HL-60 (cell line): Measurements from ENCODE around the gene PLA2G4B.

ENCODE experiments used
- DNase-seq, 2 experiments: peaks; one replicate each; pipeline ENCODE4 v3.0.0-alpha.2; 2010 to 2020; ENCODE audit warnings: low read depth in 1 of 2, low spot score in 1 of 2
- H3K27ac ChIP-seq: fragments of 250-450 bp; sonication (Bioruptor Pico); replicated peaks from 2 replicates; pipeline ENCODE4 v1.5.1; 2020; ENCODE audit warnings: mild to moderate bottlenecking, moderate library complexity
- H3K27me3 ChIP-seq: fragments of 250-450 bp; sonication (Bioruptor Pico); 2 replicates; pipeline ENCODE4 v1.5.1; 2021; ENCODE audit warnings: mild to moderate bottlenecking, moderate library complexity; ENCODE audit not compliant: insufficient read depth, poor library complexity, severe bottlenecking
- H3K4me3 ChIP-seq: replicated peaks from 2 replicates; pipeline ENCODE4 v1.5.1; 2011; ENCODE audit warnings: mild to moderate bottlenecking, control low read depth, low read length; ENCODE audit not compliant: insufficient read depth
- CTCF ChIP-seq: IDR thresholded peaks from one replicate; pipeline ENCODE4 v1.5.1; 2011; ENCODE audit warnings: low read length, control low read depth, inconsistent platforms; ENCODE audit not compliant: insufficient read depth
- GABPA ChIP-seq: IDR thresholded peaks from 2 replicates; pipeline ENCODE4 v1.6.1; 2012; ENCODE audit warnings: low read depth
- POLR2AphosphoS5 ChIP-seq: IDR thresholded peaks from 2 replicates; pipeline ENCODE4 v1.6.1; 2012; ENCODE audit warnings: low read depth
- SPI1 ChIP-seq: IDR thresholded peaks from 2 replicates; pipeline ENCODE4 v1.6.1; 2012; ENCODE audit warnings: low read depth, mild to moderate bottlenecking, borderline replicate concordance
- TF ChIP-seq, protein P1 (sequence below): IDR thresholded peaks from 2 replicates; pipeline ENCODE4 v1.6.1; 2012; ENCODE audit warnings: low read depth; ENCODE audit not compliant: insufficient replicate concordance

The PLA2G4B gene

GRCh38 chr15:41884458-41884857 is 45.8 kb downstream of the PLA2G4B start:
- Histone ChIP-seq H3K4me3 (no peak overlapping the region), H3K27me3 (no peaks in the 10 kb centered on the region), H3K27ac (no peak overlapping the region)
- DNase-seq, result no peak
- TF ChIP-seq GABPA (no peak), POLR2AphosphoS5 (no peak), CTCF (no peak), SPI1 (no peak)
- TF ChIP-seq, protein P1, sequence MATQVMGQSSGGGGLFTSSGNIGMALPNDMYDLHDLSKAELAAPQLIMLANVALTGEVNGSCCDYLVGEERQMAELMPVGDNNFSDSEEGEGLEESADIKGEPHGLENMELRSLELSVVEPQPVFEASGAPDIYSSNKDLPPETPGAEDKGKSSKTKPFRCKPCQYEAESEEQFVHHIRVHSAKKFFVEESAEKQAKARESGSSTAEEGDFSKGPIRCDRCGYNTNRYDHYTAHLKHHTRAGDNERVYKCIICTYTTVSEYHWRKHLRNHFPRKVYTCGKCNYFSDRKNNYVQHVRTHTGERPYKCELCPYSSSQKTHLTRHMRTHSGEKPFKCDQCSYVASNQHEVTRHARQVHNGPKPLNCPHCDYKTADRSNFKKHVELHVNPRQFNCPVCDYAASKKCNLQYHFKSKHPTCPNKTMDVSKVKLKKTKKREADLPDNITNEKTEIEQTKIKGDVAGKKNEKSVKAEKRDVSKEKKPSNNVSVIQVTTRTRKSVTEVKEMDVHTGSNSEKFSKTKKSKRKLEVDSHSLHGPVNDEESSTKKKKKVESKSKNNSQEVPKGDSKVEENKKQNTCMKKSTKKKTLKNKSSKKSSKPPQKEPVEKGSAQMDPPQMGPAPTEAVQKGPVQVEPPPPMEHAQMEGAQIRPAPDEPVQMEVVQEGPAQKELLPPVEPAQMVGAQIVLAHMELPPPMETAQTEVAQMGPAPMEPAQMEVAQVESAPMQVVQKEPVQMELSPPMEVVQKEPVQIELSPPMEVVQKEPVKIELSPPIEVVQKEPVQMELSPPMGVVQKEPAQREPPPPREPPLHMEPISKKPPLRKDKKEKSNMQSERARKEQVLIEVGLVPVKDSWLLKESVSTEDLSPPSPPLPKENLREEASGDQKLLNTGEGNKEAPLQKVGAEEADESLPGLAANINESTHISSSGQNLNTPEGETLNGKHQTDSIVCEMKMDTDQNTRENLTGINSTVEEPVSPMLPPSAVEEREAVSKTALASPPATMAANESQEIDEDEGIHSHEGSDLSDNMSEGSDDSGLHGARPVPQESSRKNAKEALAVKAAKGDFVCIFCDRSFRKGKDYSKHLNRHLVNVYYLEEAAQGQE, result no peak

GRCh38 chr15:41885321-41885720 is 46.7 kb downstream of the PLA2G4B start:
- H3K27me3 ChIP-seq, result no peaks in the 10 kb centered on the region
- DNase-seq, result no peak
- no peak for TF ChIP-seq POLR2AphosphoS5
- no peak for TF ChIP-seq GABPA
- TF ChIP-seq, protein P1, result no peak
- no peak for TF ChIP-seq SPI1
- H3K27ac ChIP-seq, result no peak overlapping the region
- no peak overlapping the region for H3K4me3 ChIP-seq

- no peak for DNase-seq
- H3K27ac ChIP-seq, result no peak overlapping the region
- no peak overlapping the region for H3K4me3 ChIP-seq
- TF ChIP-seq POLR2AphosphoS5 (no peak), CTCF (no peak), SPI1 (no peak)
- no peaks in the 10 kb centered on the region for H3K27me3 ChIP-seq
These were observed 47.2 kb downstream of the PLA2G4B start for GRCh38 chr15:41885841-41886240.

- DNase-seq, result no peak
- no peaks in the 10 kb centered on the region for H3K27me3 ChIP-seq
- H3K27ac ChIP-seq, result no peak overlapping the region
- TF ChIP-seq, protein P1, result no peak
- TF ChIP-seq CTCF (no peak), GABPA (no peak), SPI1 (no peak), POLR2AphosphoS5 (no peak)
- no peak overlapping the region for H3K4me3 ChIP-seq
These were observed 48.1 kb downstream of the PLA2G4B start for GRCh38 chr15:41886741-41887140.
